Measurements from ENCODE around the gene GBP2. TPM values are rescaled to one million over a fixed set of nuclear protein-coding genes. Genes with fewer than 3 reads are reported as not detected.
"Not testable (repeated sequence)": the region's sequence is repeated elsewhere in the genome, so short reads cannot be mapped to it uniquely, and the experiment has no call there.

The GBP2 gene
- total RNA-seq, 2 donors from 2014 or later = 10.1 to 11.2 TPM

GRCh38 chr1:89143484-89143883 is 17.6 kb upstream of the GBP2 start:
- TF ChIP-seq CTCF (IDR thresholded peaks at IDR 0.05) = no peak
- TF ChIP-seq POLR2A (IDR thresholded peaks at IDR 0.05) = no peak
- Histone ChIP-seq H3K4me3 (no peak overlapping the region), H3K27ac (no peak overlapping the region), H3K27me3 (no peaks in the 10 kb centered on the region), H3K36me3 (replicated peaks in 1 of 2; ENCODE audit: insufficient read depth in 1 of 2, low read depth in 2 of 2) (no peaks in the 10 kb centered on the region), H3K4me1 (no peaks in the 10 kb centered on the region), H3K9me3 (no peaks in the 10 kb centered on the region)
- 67 to 70% methylated on average over 2 of the region's 2 CpGs for WGBS, 2 donors
- ATAC-seq (no peak), DNase-seq (no peak)
- intact Hi-C loops (cut with DNase I) = no loop called here

GRCh38 chr1:89142160-89142559 is 16.2 kb upstream of the GBP2 start:
- WGBS, 2 donors = 69% methylated on average over 4 of the region's 4 CpGs
- DNase-seq = no peak
- no peaks in the 10 kb centered on the region for H3K9me3 ChIP-seq
- H3K4me3 ChIP-seq = no peak overlapping the region
- no peak for TF ChIP-seq CTCF (IDR thresholded peaks at IDR 0.05)
- no peak for TF ChIP-seq POLR2A (IDR thresholded peaks at IDR 0.05)
- H3K27me3 ChIP-seq = no peaks in the 10 kb centered on the region
- no peaks in the 10 kb centered on the region for H3K4me1 ChIP-seq
- intact Hi-C loops (cut with DNase I) = no loop called here
- no peak overlapping the region for H3K27ac ChIP-seq
- ATAC-seq = no peak
- no peaks in the 10 kb centered on the region for H3K36me3 ChIP-seq (replicated peaks in 1 of 2; ENCODE audit: insufficient read depth in 1 of 2, low read depth in 2 of 2)

GRCh38 chr1:89133747-89134146 is 7.8 kb upstream of the GBP2 start:
- no peaks in the 10 kb centered on the region for H3K9me3 ChIP-seq
- 43 to 50% methylated on average over 1 of the region's 1 CpG for WGBS, 2 donors

GRCh38 chr1:89130716-89131115 is 4.8 kb upstream of the GBP2 start:
- DNase-seq (no peak), ATAC-seq (no peak)
- no peak for TF ChIP-seq CTCF (IDR thresholded peaks at IDR 0.05)
- no peak for TF ChIP-seq POLR2A (IDR thresholded peaks at IDR 0.05)
- intact Hi-C loops (cut with DNase I) = no loop called here
- H3K27ac ChIP-seq = no peak overlapping the region
- H3K36me3 ChIP-seq (replicated peaks in 1 of 2; ENCODE audit: insufficient read depth in 1 of 2, low read depth in 2 of 2) = no peaks in the 10 kb centered on the region
- H3K27me3 ChIP-seq = peaks cover 0 to 5% of the 10 kb centered on the region in 2 donors
- WGBS, 2 donors = 15 to 18% methylated on average over 1 of the region's 1 CpG
- H3K4me1 ChIP-seq = peaks cover 19% of the 10 kb centered on the region
- H3K4me3 ChIP-seq = no peak overlapping the region
- no peaks in the 10 kb centered on the region for H3K9me3 ChIP-seq

More at GRCh38 chr1:89133747-89134146, 7.8 kb upstream of the GBP2 start:
- ATAC-seq (no peak), DNase-seq (no peak)
- H3K27me3 ChIP-seq = peaks cover 0 to 5% of the 10 kb centered on the region in 2 donors
- no peaks in the 10 kb centered on the region for H3K36me3 ChIP-seq (replicated peaks in 1 of 2; ENCODE audit: insufficient read depth in 1 of 2, low read depth in 2 of 2)
- intact Hi-C loops (cut with DNase I) = no loop called here
- no peak overlapping the region for H3K27ac ChIP-seq
- peaks cover 9% of the 10 kb centered on the region for H3K4me1 ChIP-seq
- TF ChIP-seq POLR2A (IDR thresholded peaks at IDR 0.05) = no peak
- TF ChIP-seq CTCF (IDR thresholded peaks at IDR 0.05) = no peak
- no peak overlapping the region for H3K4me3 ChIP-seq

- H3K27ac ChIP-seq = peak overlapping the region in 2 of 4 donors; percentile 59 to 65
- TF ChIP-seq POLR2A (IDR thresholded peaks at IDR 0.05) (no peak), CTCF (IDR thresholded peaks at IDR 0.05) (no peak)
- WGBS, 2 donors = 71 to 77% methylated on average over 4 of the region's 4 CpGs
- ATAC-seq (no peak), DNase-seq (no peak)
- no peaks in the 10 kb centered on the region for H3K9me3 ChIP-seq
- intact Hi-C loops (cut with DNase I) = no loop called here
- peaks cover 26% of the 10 kb centered on the region for H3K4me1 ChIP-seq
- H3K36me3 ChIP-seq (replicated peaks in 1 of 2; ENCODE audit: insufficient read depth in 1 of 2, low read depth in 2 of 2) = no peaks in the 10 kb centered on the region
- peaks cover 0 to 5% of the 10 kb centered on the region in 2 donors for H3K27me3 ChIP-seq
- H3K4me3 ChIP-seq = no peak overlapping the region
Measured at GRCh38 chr1:89129911-89130310, 4.0 kb upstream of the GBP2 start.

GRCh38 chr1:89128003-89128458 is 2.1 kb upstream of the GBP2 start:
- Histone ChIP-seq H3K27ac (peak overlapping the region in 3 of 4 donors; percentile 59 to 72 (median 65)), H3K4me1 (peaks cover 26% of the 10 kb centered on the region)
- WGBS, 2 donors = 93 to 96% methylated on average over 16 to 26 of the region's 31 CpGs
- H3K9me3 ChIP-seq; intact Hi-C loops (cut with DNase I); H3K36me3 ChIP-seq (replicated peaks in 1 of 2; ENCODE audit: insufficient read depth in 1 of 2, low read depth in 2 of 2); ATAC-seq; H3K4me3 ChIP-seq; H3K27me3 ChIP-seq: not testable (repeated sequence)
- peak in 1 of 4 donors; percentile 21 for DNase-seq
